GM18909 (cell line): Measurements from ENCODE around the gene SPANXB1.
"Not testable (repeated sequence)": the region's sequence is repeated elsewhere in the genome, so short reads cannot be mapped to it uniquely, and the experiment has no call there.

Experiments used
- ATAC-seq: cut with Tn5 transposase; IDR thresholded peaks from one replicate; pipeline ENCODE4 v1.9.1; 2021; ENCODE audit warnings: mild to moderate bottlenecking; ENCODE audit not compliant: unreplicated experiment, poor library complexity

Gene SPANXB1, protein sequence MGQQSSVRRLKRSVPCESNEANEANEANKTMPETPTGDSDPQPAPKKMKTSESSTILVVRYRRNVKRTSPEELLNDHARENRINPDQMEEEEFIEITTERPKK

DNA sequence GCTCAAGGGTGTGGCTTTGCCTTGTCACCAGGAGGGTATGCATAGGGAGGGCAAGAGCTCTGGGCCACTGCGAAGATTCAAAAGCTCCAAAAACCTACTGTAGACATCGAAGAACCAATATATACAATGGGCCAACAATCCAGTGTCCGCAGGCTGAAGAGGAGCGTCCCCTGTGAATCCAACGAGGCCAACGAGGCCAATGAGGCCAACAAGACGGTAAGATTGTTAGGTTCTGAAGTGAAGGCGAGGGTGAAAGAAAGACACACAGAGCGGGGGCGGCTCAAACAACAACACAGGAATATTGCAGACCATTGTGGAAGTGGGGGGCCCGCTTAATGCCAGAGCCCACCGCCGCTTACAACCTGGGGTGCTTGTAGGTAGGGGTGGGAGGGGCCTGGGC lies at the start of gene SPANXB1:
Gene SPANXB1, plus strand, starts transcription at position 27 of the 400 bp plus-strand sequence. Its CDS starts 100 bp downstream, at position 127.
- not testable (repeated sequence) for ATAC-seq

GRCh38 chrX:140967036-140967435 lies 35.4 kb upstream of the SPANXB1 start:
- no peak for ATAC-seq

DNA sequence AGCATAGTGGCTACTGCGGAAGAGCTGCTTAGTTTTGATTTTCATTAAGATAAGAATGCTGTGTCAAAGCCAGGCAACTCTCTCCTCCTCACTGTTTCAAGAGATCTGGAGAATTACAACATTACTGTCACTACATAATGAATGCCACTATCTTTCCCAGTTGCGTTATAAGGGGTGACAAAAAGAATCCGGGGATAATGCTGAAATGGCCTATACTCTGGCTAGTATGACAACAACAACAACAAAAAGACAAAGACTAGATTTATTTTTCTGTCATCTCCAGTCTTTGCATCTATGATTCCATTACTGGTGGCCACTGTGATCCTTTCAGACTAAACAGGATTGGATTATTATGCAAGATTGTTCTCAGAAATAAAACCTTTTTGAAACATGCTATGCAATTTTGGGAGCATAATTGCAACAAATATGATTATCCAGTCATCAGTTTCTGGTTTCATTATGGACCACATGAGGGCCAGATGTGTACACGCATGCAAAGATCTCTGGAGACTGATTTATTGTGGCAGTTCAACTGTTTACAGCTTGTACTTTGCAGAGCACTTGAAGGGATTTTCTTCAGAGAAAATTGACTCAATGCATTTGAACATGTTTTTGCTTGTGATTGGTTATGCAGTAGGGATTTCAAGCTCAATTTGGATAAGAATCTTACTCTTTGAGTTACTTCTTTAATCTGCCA lies 31.1 kb upstream of the SPANXB1 start:
- no peak for ATAC-seq

DNA sequence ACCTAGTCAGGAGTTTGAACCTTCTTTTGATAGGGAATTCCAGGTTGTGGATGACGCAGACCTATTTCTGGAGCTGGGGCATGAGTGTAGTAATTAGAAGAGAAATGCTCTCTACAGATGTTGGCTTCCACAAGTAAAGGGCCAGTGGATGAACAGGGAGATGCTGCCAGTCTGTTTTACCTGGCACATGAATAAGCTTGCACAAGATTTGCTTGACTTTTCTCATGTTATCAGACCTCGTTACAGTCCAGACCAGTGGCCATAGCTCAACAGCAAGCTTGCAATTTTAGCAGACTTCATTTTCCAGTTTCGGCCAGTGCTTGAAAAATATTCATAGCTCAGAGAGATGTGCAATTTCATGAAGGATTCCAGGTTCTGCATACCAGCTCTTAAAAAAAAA lies 26.9 kb upstream of the SPANXB1 start:
- ATAC-seq: no peak

DNA sequence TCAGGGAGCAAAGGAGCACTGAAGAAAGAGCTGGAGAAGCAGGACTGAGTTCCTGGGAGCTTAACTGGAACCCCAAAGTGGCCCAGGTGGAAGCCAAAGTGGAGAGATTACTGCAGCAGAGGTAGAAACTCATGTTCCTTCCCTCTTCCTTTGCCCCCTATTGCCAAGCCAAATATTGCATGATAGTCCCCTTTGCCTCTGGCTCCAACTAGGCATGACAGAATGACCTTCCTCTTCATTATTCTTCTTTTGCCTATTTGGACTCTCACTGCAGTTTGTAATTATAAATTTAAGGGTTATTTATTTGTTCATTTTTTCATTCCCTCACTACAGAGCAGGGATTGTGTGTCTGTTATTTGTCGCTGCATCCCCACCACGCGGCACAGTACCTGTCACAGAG lies 22.1 kb upstream of the SPANXB1 start:
- no peak for ATAC-seq

- ATAC-seq: no peak
Measured at GRCh38 chrX:140983730-140984129, 18.7 kb upstream of the SPANXB1 start.

DNA sequence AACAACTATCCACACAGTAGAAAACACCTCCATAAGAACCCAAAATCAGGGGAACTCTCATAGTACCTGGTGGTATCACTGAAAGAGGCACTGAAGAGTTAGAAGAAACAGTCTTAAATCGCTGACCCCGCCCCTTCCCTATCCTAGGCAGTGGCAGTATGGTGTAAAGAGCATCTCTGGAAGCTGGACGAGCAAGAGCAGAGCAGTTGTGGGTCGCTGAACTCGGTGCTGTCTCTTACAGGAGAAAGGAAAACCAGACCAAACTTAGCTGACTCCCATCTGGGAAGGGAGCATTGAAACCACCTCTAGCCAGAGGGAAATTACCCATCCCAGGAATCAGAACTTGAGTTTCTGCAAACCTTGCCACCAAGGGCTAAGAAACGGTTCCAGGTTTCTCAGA lies 2.8 kb downstream of the SPANXB1 start:
- ATAC-seq: not testable (repeated sequence)

DNA sequence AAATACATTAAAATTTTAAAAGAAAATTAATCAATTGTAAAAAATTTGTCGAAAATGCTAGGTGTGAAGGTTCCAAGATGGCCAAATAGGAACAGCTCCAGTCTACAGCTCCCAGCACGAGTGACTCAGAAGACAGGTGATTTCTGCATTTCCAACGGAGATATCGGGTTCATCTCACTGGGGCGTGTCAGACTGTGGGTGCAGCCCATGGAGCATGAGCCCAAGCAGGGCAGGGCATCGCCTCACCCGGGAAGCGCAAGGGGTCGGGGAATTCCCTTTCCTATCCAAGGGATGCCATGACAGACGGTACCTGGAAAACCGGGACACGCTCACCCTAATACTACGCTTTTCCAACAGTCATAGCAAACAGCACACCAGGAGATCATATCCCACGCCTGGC lies 41.9 kb downstream of the SPANXB1 start:
- not testable (repeated sequence) for ATAC-seq

- not testable (repeated sequence) for ATAC-seq
Measured at GRCh38 chrX:141049878-141050277, 47.5 kb downstream of the SPANXB1 start.

- ATAC-seq: not testable (repeated sequence)
Measured at GRCh38 chrX:141052098-141052497, 49.7 kb downstream of the SPANXB1 start.
